NCI-H748 (cell line): ENCODE measurements around the gene C10orf88.
"Not testable (repeated sequence)": the region's sequence is repeated elsewhere in the genome, so short reads cannot be mapped to it uniquely, and the experiment has no call there.

Experiments
- DNase-seq: peaks from one replicate; lab custom pipeline; 2025; ENCODE audit not compliant: unreplicated experiment; lab: John Stamatoyannopoulos, UW

C10orf88 gene

GRCh38 chr10:122966879-122967278 lies 12.9 kb upstream of the C10orf88 start:
- no peak for DNase-seq

- DNase-seq: no peak
Observed at GRCh38 chr10:122962405-122962804, 8.4 kb upstream of the C10orf88 start.

GRCh38 chr10:122957474-122957873 lies 3.4 kb upstream of the C10orf88 start:
- DNase-seq: no peak

GRCh38 chr10:122955892-122956291 lies 1.9 kb upstream of the C10orf88 start:
- no peak for DNase-seq

- DNase-seq: no peak
Observed at GRCh38 chr10:122954731-122955050, 664 bp upstream of the C10orf88 start.

- DNase-seq: no peak
Observed at GRCh38 chr10:122949296-122949695, 4.7 kb downstream of the C10orf88 start.

GRCh38 chr10:122939856-122940543 lies 14.0 kb downstream of the C10orf88 start:
- DNase-seq: no peak

GRCh38 chr10:122939133-122939855 lies 14.7 kb downstream of the C10orf88 start:
- DNase-seq: no peak

GRCh38 chr10:122931088-122931906 lies 22.7 kb downstream of the C10orf88 start:
- DNase-seq: no peak

GRCh38 chr10:122930140-122930539 lies 23.9 kb downstream of the C10orf88 start:
- DNase-seq: no peak

- no peak for DNase-seq
Observed at GRCh38 chr10:122915700-122916099, 38.3 kb downstream of the C10orf88 start.

- no peak for DNase-seq
Observed at GRCh38 chr10:122911889-122912484, 42.0 kb downstream of the C10orf88 start.

GRCh38 chr10:122910310-122910709 lies 43.7 kb downstream of the C10orf88 start, which contains the start of gene FAM24A:
Gene FAM24A, plus strand, starts transcription at chr10:122910610. Its CDS starts 1,025 bp downstream, at chr10:122911635.
- no peak for DNase-seq

GRCh38 chr10:122903861-122904260 lies 50.2 kb downstream of the C10orf88 start:
- not testable (repeated sequence) for DNase-seq

GRCh38 chr10:122894261-122894944 lies 59.6 kb downstream of the C10orf88 start:
- no peak for DNase-seq

GRCh38 chr10:122884166-122884565 lies 69.9 kb downstream of the C10orf88 start:
- DNase-seq: no peak

GRCh38 chr10:122882766-122883165 lies 71.3 kb downstream of the C10orf88 start:
- DNase-seq: no peak
